GM18505 (cell line): ENCODE results near the gene NECAB3.

Experiments
- ATAC-seq: cut with Tn5 transposase; IDR thresholded peaks from one replicate; pipeline ENCODE4 v1.9.1; 2021; ENCODE audit not compliant: unreplicated experiment
- POLR2A ChIP-seq: IDR thresholded peaks from 4 replicates; pipeline ENCODE4 v1.6.1; 2011; ENCODE audit warnings: borderline replicate concordance; ENCODE audit not compliant: insufficient read depth, insufficient read length; ENCODE audit errors: extremely low read depth

NECAB3 gene

GRCh38 chr20:33659341-33660034 lies 14.7 kb downstream of the NECAB3 start:
- no peak for TF ChIP-seq POLR2A
- no peak for ATAC-seq

- TF ChIP-seq POLR2A, result no peak
- ATAC-seq, result no peak
These were observed 15.3 kb downstream of the NECAB3 start for GRCh38 chr20:33658929-33659328.

GRCh38 chr20:33658510-33658909 lies 15.7 kb downstream of the NECAB3 start:
- TF ChIP-seq POLR2A, result no peak
- ATAC-seq, result no peak

- no peak for ATAC-seq
- no peak for TF ChIP-seq POLR2A
These were observed 16.5 kb downstream of the NECAB3 start for GRCh38 chr20:33657704-33658095.

- no peak for TF ChIP-seq POLR2A
- ATAC-seq, result no peak
These were observed 17.2 kb downstream of the NECAB3 start for GRCh38 chr20:33656783-33657703.

- no peak for TF ChIP-seq POLR2A
These were observed 18.0 kb downstream of the NECAB3 start for GRCh38 chr20:33656010-33656782.

GRCh38 chr20:33655164-33655563 lies 19.1 kb downstream of the NECAB3 start:
- ATAC-seq, result no peak
- TF ChIP-seq POLR2A, result no peak

More at GRCh38 chr20:33656010-33656782, 18.0 kb downstream of the NECAB3 start:
- ATAC-seq, result no peak

GRCh38 chr20:33654680-33655161 lies 19.5 kb downstream of the NECAB3 start:
- no peak for TF ChIP-seq POLR2A
- no peak for ATAC-seq

GRCh38 chr20:33653900-33654596 lies 20.2 kb downstream of the NECAB3 start:
- no peak for ATAC-seq
- TF ChIP-seq POLR2A, result no peak

- no peak for TF ChIP-seq POLR2A
These were observed 20.9 kb downstream of the NECAB3 start for GRCh38 chr20:33653218-33653899.

GRCh38 chr20:33651562-33652048 lies 22.6 kb downstream of the NECAB3 start:
- no peak for ATAC-seq
- no peak for TF ChIP-seq POLR2A

More at GRCh38 chr20:33653218-33653899, 20.9 kb downstream of the NECAB3 start:
- no peak for ATAC-seq
